Ectodermal cell (in vitro differentiated cells): ENCODE results near the gene DAO.

Experiments used
- H3K27ac ChIP-seq: 2 replicates; pipeline ENCODE4 v1.7.0; 2013; ENCODE audit warnings: mild to moderate bottlenecking, low read depth, low read length; ENCODE audit not compliant: insufficient read depth, poor library complexity, severe bottlenecking
- H3K27me3 ChIP-seq: 2 replicates; pipeline ENCODE4 v1.7.0; 2013; ENCODE audit warnings: mild to moderate bottlenecking, low read length; ENCODE audit not compliant: insufficient read depth, control insufficient read depth, poor library complexity, severe bottlenecking
- H3K36me3 ChIP-seq: one replicate; pipeline ENCODE4 v1.7.0; 2013; ENCODE audit warnings: low read length; ENCODE audit not compliant: control insufficient read depth, insufficient read depth
- H3K4me1 ChIP-seq: one replicate; pipeline ENCODE4 v1.7.0; 2013; ENCODE audit warnings: low read length; ENCODE audit not compliant: control insufficient read depth, insufficient read depth
- H3K4me3 ChIP-seq: 2 replicates; pipeline ENCODE4 v1.7.0; 2013; ENCODE audit warnings: low read depth, low read length, control low read depth; ENCODE audit not compliant: insufficient read depth
- H3K9me3 ChIP-seq: 2 replicates; pipeline ENCODE4 v1.7.0; 2013; ENCODE audit warnings: mild to moderate bottlenecking, low read length, moderate library complexity; ENCODE audit not compliant: control insufficient read depth
- WGBS, 2 experiments: methylation state at CpG; one replicate each; pipeline ENCODE4 v1.1.7; 2013; ENCODE audit warnings: missing lambda C conversion rate in 2 of 2; 5-methylcytosine and 5-hydroxymethylcytosine counted together

Gene DAO

GRCh38 chr12:108875280-108875679 lies 4.6 kb upstream of the DAO start:
- no peaks in the 10 kb centered on the region for H3K27me3 ChIP-seq
- no peak overlapping the region for H3K4me3 ChIP-seq
- no peaks in the 10 kb centered on the region for H3K9me3 ChIP-seq
- H3K27ac ChIP-seq, result no peak overlapping the region
- H3K4me1 ChIP-seq, result no peaks in the 10 kb centered on the region
- no peaks in the 10 kb centered on the region for H3K36me3 ChIP-seq
- WGBS, 2 experiments, result 40 to 68% methylated on average over 1 of the region's 1 CpG

- H3K4me1 ChIP-seq, result no peaks in the 10 kb centered on the region
- no peak overlapping the region for H3K27ac ChIP-seq
- WGBS, 2 experiments, result 88 to 95% methylated on average over 3 of the region's 3 CpGs
- no peak overlapping the region for H3K4me3 ChIP-seq
- no peaks in the 10 kb centered on the region for H3K9me3 ChIP-seq
- no peaks in the 10 kb centered on the region for H3K27me3 ChIP-seq
- H3K36me3 ChIP-seq, result no peaks in the 10 kb centered on the region
Measured at GRCh38 chr12:108875682-108876361, 4.1 kb upstream of the DAO start.

GRCh38 chr12:108876550-108876949 lies 3.3 kb upstream of the DAO start:
- no peaks in the 10 kb centered on the region for H3K27me3 ChIP-seq
- WGBS, 2 experiments, result 92 to 94% methylated on average over 3 of the region's 3 CpGs
- no peaks in the 10 kb centered on the region for H3K4me1 ChIP-seq
- no peaks in the 10 kb centered on the region for H3K36me3 ChIP-seq
- H3K9me3 ChIP-seq, result no peaks in the 10 kb centered on the region
- no peak overlapping the region for H3K4me3 ChIP-seq
- no peak overlapping the region for H3K27ac ChIP-seq

GRCh38 chr12:108881953-108882352 lies 2.1 kb downstream of the DAO start:
- no peak overlapping the region for H3K4me3 ChIP-seq
- 87 to 90% methylated on average over 3 of the region's 3 CpGs for WGBS, 2 experiments
- no peak overlapping the region for H3K27ac ChIP-seq
- H3K27me3 ChIP-seq, result no peaks in the 10 kb centered on the region
- H3K4me1 ChIP-seq, result no peaks in the 10 kb centered on the region
- no peaks in the 10 kb centered on the region for H3K36me3 ChIP-seq
- H3K9me3 ChIP-seq, result no peaks in the 10 kb centered on the region

GRCh38 chr12:108884116-108885012 lies 4.5 kb downstream of the DAO start:
- Histone ChIP-seq H3K27me3 (no peaks in the 10 kb centered on the region), H3K27ac (no peak overlapping the region), H3K9me3 (no peaks in the 10 kb centered on the region), H3K36me3 (no peaks in the 10 kb centered on the region), H3K4me3 (no peak overlapping the region), H3K4me1 (no peaks in the 10 kb centered on the region)
- WGBS, 2 experiments, result 74 to 75% methylated on average over 16 of the region's 16 CpGs

- WGBS, 2 experiments, result 88 to 89% methylated on average over 9 of the region's 9 CpGs
- H3K27ac ChIP-seq, result no peak overlapping the region
- H3K36me3 ChIP-seq, result no peaks in the 10 kb centered on the region
- H3K4me3 ChIP-seq, result no peak overlapping the region
- H3K27me3 ChIP-seq, result no peaks in the 10 kb centered on the region
- H3K9me3 ChIP-seq, result no peaks in the 10 kb centered on the region
- H3K4me1 ChIP-seq, result no peaks in the 10 kb centered on the region
Measured at GRCh38 chr12:108886873-108887629, 7.2 kb downstream of the DAO start.

- no peaks in the 10 kb centered on the region for H3K27me3 ChIP-seq
- 90 to 92% methylated on average over 6 of the region's 6 CpGs for WGBS, 2 experiments
Measured at GRCh38 chr12:108888031-108888430, 8.1 kb downstream of the DAO start.

GRCh38 chr12:108890208-108890607 lies 10.3 kb downstream of the DAO start:
- Histone ChIP-seq H3K27me3 (no peaks in the 10 kb centered on the region), H3K4me3 (no peak overlapping the region), H3K27ac (no peak overlapping the region), H3K36me3 (no peaks in the 10 kb centered on the region), H3K4me1 (no peaks in the 10 kb centered on the region), H3K9me3 (no peaks in the 10 kb centered on the region)
- WGBS, 2 experiments, result 70 to 76% methylated on average over 2 of the region's 2 CpGs

More at GRCh38 chr12:108888031-108888430, 8.1 kb downstream of the DAO start:
- Histone ChIP-seq H3K36me3 (no peaks in the 10 kb centered on the region), H3K4me3 (no peak overlapping the region), H3K27ac (no peak overlapping the region), H3K4me1 (no peaks in the 10 kb centered on the region), H3K9me3 (no peaks in the 10 kb centered on the region)

- H3K4me1 ChIP-seq, result no peaks in the 10 kb centered on the region
- 79 to 84% methylated on average over 5 of the region's 5 CpGs for WGBS, 2 experiments
- H3K27me3 ChIP-seq, result no peaks in the 10 kb centered on the region
- H3K9me3 ChIP-seq, result no peaks in the 10 kb centered on the region
- no peak overlapping the region for H3K4me3 ChIP-seq
- no peak overlapping the region for H3K27ac ChIP-seq
- no peaks in the 10 kb centered on the region for H3K36me3 ChIP-seq
Measured at GRCh38 chr12:108895220-108895802, 15.4 kb downstream of the DAO start.
